HG03558 (cell line): ENCODE measurements around the gene EIF4G3.
"Not testable (repeated sequence)": the region's sequence is repeated elsewhere in the genome, so short reads cannot be mapped to it uniquely, and the experiment has no call there.

Source experiments
- ATAC-seq: cut with Tn5 transposase; IDR thresholded peaks from one replicate; pipeline ENCODE4 v1.9.1; 2021; ENCODE audit warnings: moderate number of reproducible peaks; ENCODE audit not compliant: unreplicated experiment; ENCODE audit errors: extremely low read depth

Gene EIF4G3

DNA sequence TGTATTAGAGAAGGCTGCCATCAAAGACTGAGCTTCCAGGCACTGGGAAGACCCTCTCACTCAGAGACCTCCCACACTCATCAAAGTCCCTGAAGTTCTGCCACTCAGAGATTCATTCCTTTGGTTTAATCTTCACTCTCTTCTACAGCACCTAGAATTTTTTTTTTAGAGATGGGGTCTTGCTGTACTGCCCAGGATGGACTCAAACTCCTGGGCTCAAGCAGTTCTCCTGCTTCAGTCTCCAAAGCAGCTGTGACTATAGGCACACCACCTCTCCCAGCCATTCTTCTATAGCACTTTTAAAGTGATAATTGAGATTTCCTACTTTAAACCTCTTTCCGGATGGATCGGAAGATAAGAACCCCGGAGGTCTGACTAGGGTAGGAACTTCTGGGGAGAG is 385.9 kb downstream of the EIF4G3 start:
- no peak for ATAC-seq

DNA sequence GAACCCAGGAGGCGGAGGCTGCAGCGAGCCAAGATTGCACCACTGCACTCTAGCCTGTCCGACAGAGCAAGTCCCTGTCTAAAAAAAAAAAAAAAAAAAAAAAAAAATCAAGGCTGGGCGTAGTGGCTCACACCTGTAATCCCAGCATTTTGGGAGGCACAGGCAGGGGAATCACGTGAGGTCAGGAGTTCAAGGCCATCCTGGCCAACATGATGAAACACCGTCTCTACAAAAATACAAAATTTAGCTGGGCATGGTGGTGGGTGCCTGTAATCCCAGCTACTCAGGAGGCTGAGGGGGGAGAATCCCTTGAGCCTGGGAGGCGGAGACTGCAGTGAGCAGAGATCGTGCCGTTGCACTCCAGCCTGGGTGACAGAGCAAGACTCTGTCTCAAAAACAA is 387.1 kb downstream of the EIF4G3 start:
- ATAC-seq = not testable (repeated sequence)

DNA sequence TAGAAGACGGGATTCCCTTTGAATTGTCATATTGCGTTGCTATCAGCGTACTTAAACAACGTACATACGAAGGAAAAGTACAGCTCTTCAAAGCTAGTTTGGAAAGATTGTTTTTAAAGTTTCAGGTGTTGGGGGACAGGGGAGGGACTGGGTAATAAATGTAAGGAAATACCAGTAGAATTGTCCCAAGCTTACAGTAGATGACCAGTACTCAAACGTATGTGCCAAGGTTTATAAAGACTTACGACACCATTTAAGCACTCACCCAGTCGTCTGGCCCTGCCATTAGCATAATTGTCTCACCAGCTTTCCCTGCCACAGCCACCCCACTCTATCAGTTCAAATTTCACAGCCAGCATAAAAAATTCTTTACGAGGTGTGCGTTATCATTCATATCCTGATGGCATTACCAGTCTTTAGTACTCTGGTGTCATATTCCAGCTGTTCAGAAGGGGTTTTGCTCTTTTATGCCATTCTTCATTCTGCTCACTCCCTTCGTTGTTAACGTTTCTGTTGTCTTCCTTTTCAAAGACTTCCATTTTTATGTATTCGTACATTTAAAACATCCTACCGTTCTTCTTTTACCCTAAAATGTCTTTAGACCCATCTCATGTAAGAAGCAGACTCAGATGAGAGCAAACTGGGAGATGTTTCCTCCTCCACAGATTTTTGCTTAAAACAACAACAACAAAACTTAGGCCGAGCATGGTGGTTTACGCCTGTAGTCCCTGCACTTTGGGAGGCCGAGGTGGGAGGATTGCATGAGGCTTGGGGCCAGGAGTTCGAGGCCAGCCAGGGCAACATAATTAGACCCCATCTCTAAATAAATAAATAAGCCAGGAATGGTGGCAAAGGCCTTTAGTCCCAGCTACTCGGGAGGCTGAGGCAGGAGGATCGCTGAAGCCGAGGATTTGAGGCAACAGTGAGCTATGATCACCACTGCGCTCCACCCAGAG is 388.6 kb downstream of the EIF4G3 start:
- no peak for ATAC-seq

DNA sequence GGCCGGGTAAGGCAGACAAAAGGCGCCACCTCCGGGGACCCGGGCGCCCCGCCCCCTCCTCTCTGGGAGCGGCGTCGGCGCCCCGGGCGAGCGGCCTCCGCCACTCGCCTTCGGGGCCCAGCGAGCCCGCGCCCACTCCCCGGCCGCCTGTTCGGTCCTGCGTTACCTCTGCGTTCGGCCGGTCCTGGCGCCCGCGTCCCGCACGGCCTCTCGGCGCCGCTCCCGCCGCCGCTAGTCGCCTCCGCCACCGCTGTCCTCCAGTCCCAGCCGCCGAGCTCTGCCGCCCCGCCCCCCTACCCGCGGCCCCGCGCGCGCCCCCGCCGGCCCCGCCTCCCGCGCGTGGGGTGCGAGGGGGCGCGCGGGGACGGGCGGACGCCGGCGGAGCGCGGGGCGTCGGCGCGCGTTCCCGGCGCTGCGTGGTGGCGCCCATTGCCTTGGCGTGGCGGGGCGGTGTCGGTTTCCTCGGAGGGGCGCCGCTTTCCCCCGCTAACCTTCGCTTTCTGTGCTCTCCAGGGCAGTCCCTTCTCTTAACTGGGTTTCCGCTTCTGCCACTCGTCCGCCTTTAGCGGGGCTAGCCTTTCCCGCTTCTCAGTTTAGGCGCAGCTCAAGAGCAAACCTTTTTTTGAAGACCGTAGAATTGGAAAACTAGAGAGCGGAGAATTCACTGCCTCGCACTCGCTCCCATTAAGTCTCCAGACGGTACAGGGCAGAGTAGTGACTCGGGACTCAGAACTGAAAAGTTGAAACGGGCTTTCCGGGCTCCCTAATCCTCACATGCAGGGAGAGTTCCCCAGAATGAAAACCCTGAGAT is 389.5 kb downstream of the EIF4G3 start, which contains the start of gene HP1BP3:
TSS of gene HP1BP3 (minus strand) at position 279 of the 811 bp plus-strand sequence. CDS start 6,867 bp downstream, outside the sequence.
- peak; percentile 20 for ATAC-seq

DNA sequence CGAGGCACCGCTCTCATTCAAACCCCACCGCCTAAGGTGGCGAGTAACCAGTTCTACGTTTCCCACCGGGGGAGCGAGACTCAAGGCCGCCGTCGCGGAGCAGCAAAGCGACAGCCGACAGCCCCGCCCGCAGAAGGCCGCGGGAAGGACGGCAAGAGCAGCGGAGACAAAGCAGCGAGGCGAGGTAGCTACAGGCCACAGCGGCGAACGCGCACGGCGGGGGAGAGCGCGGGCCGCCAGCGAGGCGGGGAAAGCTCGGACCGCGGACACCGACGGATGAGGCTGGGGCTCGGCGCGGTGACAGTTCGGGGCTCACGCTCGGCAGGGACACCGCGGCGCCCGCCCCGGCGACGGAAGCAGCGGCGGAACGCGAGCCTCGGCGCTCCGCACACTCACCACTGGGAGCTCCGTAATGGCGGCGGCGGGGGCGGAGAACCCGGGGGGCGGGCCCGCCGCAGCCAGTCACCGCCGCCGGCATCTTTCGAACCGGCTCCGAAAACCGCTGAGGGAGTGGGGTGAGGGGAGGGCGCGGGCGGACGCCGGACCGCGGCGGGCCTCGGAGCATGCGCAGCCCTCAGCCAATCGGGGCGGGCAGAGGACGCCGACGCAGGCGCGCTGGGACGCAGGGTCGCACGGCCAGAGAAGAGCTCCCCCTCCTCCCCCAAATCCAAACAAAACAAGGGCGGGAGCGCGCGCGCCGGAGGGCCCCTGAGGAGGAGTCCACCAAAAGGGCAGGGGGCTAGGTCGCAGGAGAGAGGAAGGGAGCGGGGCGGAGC is 390.3 kb downstream of the EIF4G3 start:
- ATAC-seq = peak; percentile 47

DNA sequence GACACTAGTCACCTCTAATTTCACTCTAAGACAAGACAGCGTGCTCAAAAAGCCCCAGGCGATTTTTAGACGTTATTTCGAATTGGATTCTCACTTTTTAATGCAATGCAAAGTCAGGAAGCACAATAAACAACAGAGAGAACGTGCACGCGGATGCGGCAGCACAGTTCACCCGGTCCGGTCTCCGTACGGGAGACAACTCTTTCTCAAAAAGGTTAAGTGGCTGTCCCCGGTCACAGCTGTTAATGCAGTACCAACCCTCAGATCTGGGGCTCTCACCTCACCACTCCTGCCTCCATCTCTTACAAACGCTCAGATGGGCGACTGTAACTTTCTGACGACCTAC is 390.8 kb downstream of the EIF4G3 start:
- ATAC-seq = peak; percentile 2

DNA sequence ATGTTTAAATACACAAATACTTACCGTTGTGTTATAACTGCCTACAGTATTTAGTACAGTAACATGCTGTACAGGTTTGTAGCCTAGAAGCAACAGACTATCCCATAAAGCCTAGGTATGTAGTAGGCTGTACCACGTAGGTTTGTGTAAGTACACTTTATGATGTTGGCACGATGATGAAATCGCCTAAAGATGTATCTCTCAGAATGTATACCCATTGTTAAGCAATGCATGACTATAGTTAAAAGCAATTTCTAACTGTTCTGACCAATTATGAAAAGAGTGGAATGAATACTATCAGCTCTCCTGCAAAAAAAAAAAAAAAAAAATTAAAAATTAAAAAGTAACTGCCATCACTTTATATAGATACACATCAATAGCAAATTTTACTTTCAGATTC is 401.0 kb downstream of the EIF4G3 start:
- no peak for ATAC-seq

DNA sequence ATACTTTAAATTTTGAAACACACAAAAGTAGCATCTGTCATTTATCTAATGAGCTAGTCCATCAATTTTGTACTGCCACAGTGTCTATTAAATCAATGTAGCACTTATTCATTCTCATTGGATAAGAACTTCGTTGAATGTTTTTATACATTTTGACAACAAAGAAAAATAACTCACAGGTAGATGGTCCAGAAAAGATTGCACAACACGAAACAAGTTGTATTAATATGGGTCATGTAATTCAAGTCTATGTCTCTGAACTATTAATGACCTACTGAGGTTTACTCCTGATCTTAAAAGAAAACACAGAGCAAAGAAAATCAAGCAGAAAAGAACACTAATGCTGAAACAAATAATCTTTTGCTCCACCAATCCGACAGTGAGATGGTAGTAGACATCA is 404.9 kb downstream of the EIF4G3 start:
- no peak for ATAC-seq

DNA sequence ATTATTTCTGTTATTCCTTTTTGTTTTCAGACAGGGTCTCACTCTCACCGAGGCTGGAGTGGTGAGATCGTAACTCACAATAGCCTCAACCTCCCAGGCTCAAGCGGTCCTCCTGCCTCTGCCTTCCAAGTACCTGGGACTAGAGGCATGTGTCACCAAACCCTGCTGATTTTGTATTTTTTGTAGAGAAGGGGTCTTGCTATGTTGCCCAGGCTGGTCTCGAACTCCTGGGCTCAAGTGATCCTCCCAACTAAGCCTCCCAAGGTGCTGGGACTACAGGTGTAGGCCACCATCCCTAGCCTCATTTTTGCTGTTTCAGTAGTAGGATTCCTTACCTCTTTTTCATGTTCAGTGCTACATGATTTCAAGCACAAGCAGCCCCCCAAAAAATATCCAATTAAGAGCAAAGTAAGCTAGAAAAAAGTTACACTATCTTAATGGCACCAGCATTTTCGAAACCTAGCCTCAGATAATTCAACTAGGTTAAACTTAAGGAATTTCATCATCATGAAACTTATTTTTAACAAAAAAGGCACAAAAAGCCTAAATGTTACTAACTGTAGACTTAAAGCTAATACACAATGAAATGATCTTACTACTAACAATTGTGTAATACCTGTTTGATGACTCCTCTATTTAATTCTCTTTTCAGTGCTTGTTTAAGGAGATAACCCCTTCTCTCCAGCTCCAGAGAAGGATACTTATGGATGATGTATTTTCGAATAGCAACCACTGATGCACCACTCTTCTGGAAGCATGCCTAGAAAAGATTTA is 406.2 kb downstream of the EIF4G3 start:
- no peak for ATAC-seq

DNA sequence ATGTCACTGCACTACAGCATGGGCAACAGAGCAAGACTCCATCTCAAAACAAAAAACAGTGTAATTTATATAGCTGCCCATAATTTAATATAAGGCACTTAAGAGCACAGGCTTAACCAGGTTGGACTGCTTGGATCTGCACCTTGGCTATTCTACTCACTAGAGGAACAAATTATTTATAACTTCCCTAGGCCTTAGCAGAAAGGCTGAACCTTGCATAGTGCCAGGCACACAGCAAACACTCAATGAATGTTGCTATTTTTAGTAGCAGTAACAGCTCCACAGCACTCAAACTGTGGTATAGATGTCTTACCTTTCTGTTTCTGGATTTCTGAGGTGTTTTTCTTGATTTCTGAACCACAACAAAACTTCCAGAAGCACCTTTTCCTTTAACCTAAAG is 409.4 kb downstream of the EIF4G3 start:
- ATAC-seq = no peak

DNA sequence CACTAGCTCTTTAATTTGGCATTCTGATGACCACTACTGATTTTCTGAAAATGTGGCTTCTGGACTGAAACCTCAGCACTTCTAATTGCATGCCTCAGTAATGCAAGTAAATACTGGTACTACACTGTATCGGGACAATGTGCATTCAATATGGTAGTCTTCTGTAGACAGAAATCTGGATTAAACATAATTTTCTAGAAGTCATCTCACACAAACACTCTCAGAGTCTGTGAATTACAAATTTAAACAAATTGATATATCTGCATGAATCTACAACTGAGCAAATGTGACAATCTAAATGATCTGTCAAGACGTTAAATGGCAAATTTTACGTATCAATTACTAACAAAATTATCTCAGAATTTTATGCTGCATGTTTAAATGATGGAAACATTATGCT is 413.3 kb downstream of the EIF4G3 start:
- no peak for ATAC-seq

DNA sequence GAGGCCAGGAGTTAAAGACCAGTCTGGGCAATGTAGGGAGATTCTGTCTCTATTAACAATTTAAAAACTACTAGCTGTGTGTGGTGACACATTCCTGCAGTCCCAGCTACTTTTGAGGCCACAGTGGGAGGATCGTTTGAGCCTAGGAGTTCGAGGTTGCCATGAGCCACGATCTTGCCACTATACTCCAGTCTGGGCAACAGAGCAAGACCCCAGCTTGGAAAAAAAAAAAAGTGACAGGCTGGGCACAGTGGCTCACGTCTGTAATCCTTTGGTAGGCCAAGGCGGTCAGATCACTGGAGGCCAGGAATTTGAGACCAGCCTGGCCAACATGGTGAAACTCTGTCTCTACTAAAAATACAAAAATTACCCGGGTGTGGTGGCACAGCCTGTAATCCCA is 416.4 kb downstream of the EIF4G3 start:
- no peak for ATAC-seq
